ENCODE measurements around the gene IRAK2. TPM values are rescaled to one million over a fixed set of nuclear protein-coding genes. Genes with fewer than 3 reads are reported as not detected.

The IRAK2 gene
- total and polyA plus RNA-seq, 2 donors (not counting 1 experiment from before 2014, with no cell fraction given), result 1.5 to 6.6 TPM

DNA sequence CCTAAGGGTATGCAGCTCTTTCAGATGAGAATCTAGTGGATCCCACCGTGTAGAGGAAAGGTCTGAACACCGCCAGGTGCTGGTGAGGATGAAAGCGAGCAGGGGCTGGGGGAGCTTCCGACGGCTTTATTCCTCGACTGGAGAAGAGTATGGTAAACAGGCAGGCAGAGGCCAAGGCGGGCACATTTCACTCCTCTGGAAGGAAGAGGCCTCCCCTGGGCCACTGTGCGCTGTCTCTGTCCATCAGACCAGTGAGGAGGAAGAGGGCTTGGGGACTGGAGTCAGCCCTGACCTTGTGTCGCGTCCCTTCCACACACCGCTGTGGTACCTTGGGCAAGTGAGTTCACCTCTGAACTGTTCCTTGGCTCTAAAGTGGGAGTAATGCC, 123.8 kb downstream of the IRAK2 start:
- Histone ChIP-seq H3K27me3 (ENCODE audit: control insufficient read depth, insufficient read depth, low read length) (no peaks in the 10 kb centered on the region), H3K9me3 (ENCODE audit: control insufficient read depth, insufficient read depth, low read depth, low read length) (no peaks in the 10 kb centered on the region), H3K79me2 (ENCODE audit: control insufficient read depth, insufficient read depth, low read length) (no peaks in the 10 kb centered on the region), H2AFZ (ENCODE audit: low read length) (no peak overlapping the region), H3K4me3 (replicated peaks in 1 of 4; ENCODE audit: control extremely low read depth in 1 of 4, insufficient read depth in 1 of 4, low read depth in 3 of 4, low read length in 4 of 4) (no peak overlapping the region), H3K36me3 (ENCODE audit: control insufficient read depth, insufficient read depth, low read length) (peaks cover 1% of the 10 kb centered on the region), H3K4me2 (ENCODE audit: extremely low read depth, insufficient read depth, low read length) (no peak overlapping the region), H3K9ac (ENCODE audit: insufficient read depth, low read length) (no peak overlapping the region), H3K4me1 (ENCODE audit: control insufficient read depth, extremely low read depth, insufficient read depth, low read length) (no peaks in the 10 kb centered on the region), H3K27ac (ENCODE audit: insufficient read depth, low read length) (no peak overlapping the region), H4K20me1 (ENCODE audit: control insufficient read depth, extremely low read depth, insufficient read depth, low read length) (no peaks in the 10 kb centered on the region)
- no peak for TF ChIP-seq EZH2 (IDR thresholded peaks at IDR 0.05; ENCODE audit: low read length, missing control alignments)
- TF ChIP-seq, protein P1, sequence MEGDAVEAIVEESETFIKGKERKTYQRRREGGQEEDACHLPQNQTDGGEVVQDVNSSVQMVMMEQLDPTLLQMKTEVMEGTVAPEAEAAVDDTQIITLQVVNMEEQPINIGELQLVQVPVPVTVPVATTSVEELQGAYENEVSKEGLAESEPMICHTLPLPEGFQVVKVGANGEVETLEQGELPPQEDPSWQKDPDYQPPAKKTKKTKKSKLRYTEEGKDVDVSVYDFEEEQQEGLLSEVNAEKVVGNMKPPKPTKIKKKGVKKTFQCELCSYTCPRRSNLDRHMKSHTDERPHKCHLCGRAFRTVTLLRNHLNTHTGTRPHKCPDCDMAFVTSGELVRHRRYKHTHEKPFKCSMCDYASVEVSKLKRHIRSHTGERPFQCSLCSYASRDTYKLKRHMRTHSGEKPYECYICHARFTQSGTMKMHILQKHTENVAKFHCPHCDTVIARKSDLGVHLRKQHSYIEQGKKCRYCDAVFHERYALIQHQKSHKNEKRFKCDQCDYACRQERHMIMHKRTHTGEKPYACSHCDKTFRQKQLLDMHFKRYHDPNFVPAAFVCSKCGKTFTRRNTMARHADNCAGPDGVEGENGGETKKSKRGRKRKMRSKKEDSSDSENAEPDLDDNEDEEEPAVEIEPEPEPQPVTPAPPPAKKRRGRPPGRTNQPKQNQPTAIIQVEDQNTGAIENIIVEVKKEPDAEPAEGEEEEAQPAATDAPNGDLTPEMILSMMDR (conservative IDR thresholded peaks at IDR 0.05 in 1 of 2, IDR thresholded peaks at IDR 0.05 in 1 of 2; ENCODE audit: low read depth in 1 of 2, low read length in 2 of 2), result no peak
- no peak for DNase-seq (ENCODE audit: low read depth in 2 of 2)

DNA sequence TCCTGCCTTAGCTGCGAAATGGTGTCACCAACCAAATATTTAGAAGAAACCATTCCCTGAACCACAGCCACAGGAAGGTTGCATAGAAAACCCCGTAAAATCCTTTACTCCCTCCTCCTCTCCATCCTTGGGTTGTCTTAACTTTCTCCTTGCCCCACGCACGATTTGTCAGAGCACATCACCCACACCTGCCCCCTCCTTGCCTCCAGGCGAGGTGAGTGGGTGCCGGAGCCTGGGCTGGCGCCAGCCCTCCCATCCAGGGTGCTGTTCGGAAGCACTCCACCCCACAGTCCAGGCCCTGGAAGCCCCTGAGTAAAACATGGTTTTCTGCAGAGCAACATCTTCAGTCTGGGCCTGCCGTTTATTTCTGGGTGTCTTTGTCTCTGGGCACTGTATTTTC, 124.4 kb downstream of the IRAK2 start:
- no peaks in the 10 kb centered on the region for H3K4me1 ChIP-seq (ENCODE audit: control insufficient read depth, extremely low read depth, insufficient read depth, low read length)
- no peak overlapping the region for H3K27ac ChIP-seq (ENCODE audit: insufficient read depth, low read length)
- no peak for DNase-seq (ENCODE audit: low read depth in 2 of 2)
- H3K9me3 ChIP-seq (ENCODE audit: control insufficient read depth, insufficient read depth, low read depth, low read length), result no peaks in the 10 kb centered on the region
- H3K79me2 ChIP-seq (ENCODE audit: control insufficient read depth, insufficient read depth, low read length), result no peaks in the 10 kb centered on the region
- H3K4me2 ChIP-seq (ENCODE audit: extremely low read depth, insufficient read depth, low read length), result no peak overlapping the region
- no peaks in the 10 kb centered on the region for H4K20me1 ChIP-seq (ENCODE audit: control insufficient read depth, extremely low read depth, insufficient read depth, low read length)
- peaks cover 1% of the 10 kb centered on the region for H3K36me3 ChIP-seq (ENCODE audit: control insufficient read depth, insufficient read depth, low read length)
- TF ChIP-seq, protein P1 (conservative IDR thresholded peaks at IDR 0.05 in 1 of 2, IDR thresholded peaks at IDR 0.05 in 1 of 2; ENCODE audit: low read depth in 1 of 2, low read length in 2 of 2), result no peak
- no peak for TF ChIP-seq EZH2 (IDR thresholded peaks at IDR 0.05; ENCODE audit: low read length, missing control alignments)
- no peak overlapping the region for H3K9ac ChIP-seq (ENCODE audit: insufficient read depth, low read length)
- no peaks in the 10 kb centered on the region for H3K27me3 ChIP-seq (ENCODE audit: control insufficient read depth, insufficient read depth, low read length)
- H3K4me3 ChIP-seq (replicated peaks in 1 of 4; ENCODE audit: control extremely low read depth in 1 of 4, insufficient read depth in 1 of 4, low read depth in 3 of 4, low read length in 4 of 4), result no peak overlapping the region
- no peak overlapping the region for H2AFZ ChIP-seq (ENCODE audit: low read length)

DNA sequence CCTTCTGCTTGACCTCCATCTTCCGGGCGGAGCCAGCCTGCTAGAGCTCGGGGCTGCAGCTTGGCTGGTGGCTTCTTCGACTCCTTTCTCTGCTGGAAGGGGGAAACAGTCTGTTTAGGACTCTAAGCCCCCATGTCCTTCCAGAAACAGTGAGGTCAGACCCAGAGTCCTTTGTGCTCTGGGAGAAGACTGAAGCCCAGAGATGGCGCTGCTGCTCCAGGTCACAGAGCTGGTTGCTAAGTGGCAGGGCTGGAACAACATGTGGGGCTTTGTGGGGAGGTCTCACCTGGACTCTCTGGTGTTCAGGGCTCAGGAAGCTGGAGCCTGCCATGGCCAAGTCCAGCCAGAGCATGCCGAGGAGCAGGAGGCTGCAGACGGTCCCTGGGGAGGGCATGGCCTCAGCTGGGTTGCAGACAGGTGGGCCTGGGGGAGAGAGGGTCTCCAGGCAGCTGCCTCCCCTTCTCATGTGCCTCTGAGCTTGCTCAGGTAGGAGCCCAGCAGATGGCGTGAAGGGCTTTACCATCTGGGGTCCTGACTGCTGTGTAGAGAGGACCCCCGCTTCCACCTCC, 125.2 kb downstream of the IRAK2 start:
- H3K27ac ChIP-seq (ENCODE audit: insufficient read depth, low read length), result no peak overlapping the region
- no peaks in the 10 kb centered on the region for H3K79me2 ChIP-seq (ENCODE audit: control insufficient read depth, insufficient read depth, low read length)
- no peak overlapping the region for H3K4me2 ChIP-seq (ENCODE audit: extremely low read depth, insufficient read depth, low read length)
- DNase-seq (ENCODE audit: low read depth in 2 of 2), result no peak
- no peak overlapping the region for H3K9ac ChIP-seq (ENCODE audit: insufficient read depth, low read length)
- peaks cover 1% of the 10 kb centered on the region for H3K36me3 ChIP-seq (ENCODE audit: control insufficient read depth, insufficient read depth, low read length)
- H3K4me1 ChIP-seq (ENCODE audit: control insufficient read depth, extremely low read depth, insufficient read depth, low read length), result no peaks in the 10 kb centered on the region
- TF ChIP-seq, protein P1 (conservative IDR thresholded peaks at IDR 0.05 in 1 of 2, IDR thresholded peaks at IDR 0.05 in 1 of 2; ENCODE audit: low read depth in 1 of 2, low read length in 2 of 2), result no peak
- no peak for TF ChIP-seq EZH2 (IDR thresholded peaks at IDR 0.05; ENCODE audit: low read length, missing control alignments)
- H3K4me3 ChIP-seq (replicated peaks in 1 of 4; ENCODE audit: control extremely low read depth in 1 of 4, insufficient read depth in 1 of 4, low read depth in 3 of 4, low read length in 4 of 4), result no peak overlapping the region
- no peaks in the 10 kb centered on the region for H3K9me3 ChIP-seq (ENCODE audit: control insufficient read depth, insufficient read depth, low read depth, low read length)
- no peaks in the 10 kb centered on the region for H4K20me1 ChIP-seq (ENCODE audit: control insufficient read depth, extremely low read depth, insufficient read depth, low read length)
- H2AFZ ChIP-seq (ENCODE audit: low read length), result no peak overlapping the region
- H3K27me3 ChIP-seq (ENCODE audit: control insufficient read depth, insufficient read depth, low read length), result no peaks in the 10 kb centered on the region

All from fibroblast of lung (primary cell).